HepG2 (cell line): ENCODE data around the gene MRPL9. TPM values are rescaled to one million over a fixed set of nuclear protein-coding genes. Genes with fewer than 3 reads are reported as not detected.

ENCODE experiments used
- ATAC-seq: fragments of 200-7000 bp; cut with Tn5 transposase; 3 replicates; pipeline ENCODE4 v1.9.1; 2020; ENCODE audit warnings: mild to moderate bottlenecking, moderate library complexity
- BruUV-seq: library from RNA; stranded (reverse); fragments of 400-500 nt; replicated peaks from 2 replicates; lab custom pipeline; 2021; lab: Mats Ljungman, UMichigan
- CTCF ChIA-PET: fragments of 300-600 bp; formaldehyde crosslinking; extraction: SDS; loops from one replicate; lab custom pipeline; 2021; ENCODE audit warnings: low total read pairs, inconsistent platforms, low intra/inter-chr PET ratio; lab: Yijun Ruan, JAX
- POLR2A ChIA-PET: fragments of 350-600 bp; sonication (Branson Sonifier 250); formaldehyde crosslinking; loops from one replicate; lab custom pipeline; 2020; ENCODE audit warnings: antibody characterized with exemption, inconsistent platforms; lab: Yijun Ruan, JAX
- DNase-seq: peaks from one replicate; pipeline ENCODE4 v3.0.0-alpha.2; 2015; ENCODE audit warnings: low spot score
- FAIRE-seq: peaks from 3 replicates; lab custom pipeline; 2011; peaks lifted over from hg19 to GRCh38; lab: Jason Lieb, UNC
- H2AFZ ChIP-seq: one replicate; pipeline ENCODE4 v1.6.1; 2011; ENCODE audit warnings: low read length, inconsistent platforms
- H3K27ac ChIP-seq: fragments of 300-600 bp; 3 replicates; pipeline ENCODE4 v1.8.0; 2011; ENCODE audit warnings: mixed run types, mild to moderate bottlenecking, mixed read lengths, low read length, inconsistent platforms; ENCODE audit not compliant: insufficient read depth; ENCODE audit errors: extremely low read length
- H3K27me3 ChIP-seq, 2 experiments: fragments of 200-600 bp in 1 of 2; 2 replicates in 1 of 2; 3 replicates in 1 of 2; pipeline versions ENCODE4 v1.6.0 to v1.8.0; 2011; ENCODE audit warnings: low read length in 2 of 2, mild to moderate bottlenecking in 2 of 2, moderate library complexity in 2 of 2, inconsistent platforms in 1 of 2; ENCODE audit not compliant: insufficient read depth in 2 of 2, control insufficient read depth in 1 of 2
- H3K36me3 ChIP-seq, 2 experiments: fragments of 200-600 bp in 1 of 2; replicated peaks in 1 of 2; 2 replicates in 1 of 2; 3 replicates in 1 of 2; pipeline versions ENCODE4 v1.5.1 to v1.8.0; 2011; ENCODE audit warnings: low read length in 2 of 2, inconsistent platforms in 1 of 2; ENCODE audit not compliant: insufficient read depth in 2 of 2, control insufficient read depth in 1 of 2
- H3K4me1 ChIP-seq: 2 replicates; pipeline ENCODE4 v1.5.1; 2012; ENCODE audit warnings: low read length, inconsistent platforms; ENCODE audit not compliant: insufficient read depth
- H3K4me2 ChIP-seq: 2 replicates; pipeline ENCODE4 v1.6.0; 2011; ENCODE audit warnings: low read depth, low read length, inconsistent platforms
- H3K4me3 ChIP-seq, 3 experiments: fragments of 200-600 bp in 1 of 3; sonication (generic), shearing (Covaris generic) in 1 of 3; replicated peaks in 1 of 3; 2 replicates each; pipeline ENCODE4 v1.5.1; 2011 to 2016; ENCODE audit warnings: low read length in 3 of 3, inconsistent platforms in 2 of 3, low read depth in 2 of 3, mild to moderate bottlenecking in 2 of 3, control low read depth in 1 of 3, mixed read lengths in 1 of 3; ENCODE audit not compliant: insufficient read depth in 1 of 3
- H3K79me2 ChIP-seq: one replicate; pipeline ENCODE4 v1.6.1; 2011; ENCODE audit warnings: low read length, inconsistent platforms; ENCODE audit not compliant: insufficient read depth
- H3K9ac ChIP-seq: 2 replicates; pipeline ENCODE4 v1.6.0; 2011; ENCODE audit warnings: mild to moderate bottlenecking, low read depth, low read length, inconsistent platforms; ENCODE audit not compliant: insufficient read depth
- H3K9me3 ChIP-seq: 2 replicates; pipeline ENCODE4 v1.5.1; 2012; ENCODE audit warnings: mild to moderate bottlenecking, low read length
- H4K20me1 ChIP-seq: 2 replicates; pipeline ENCODE4 v1.6.0; 2011; ENCODE audit warnings: inconsistent platforms, mild to moderate bottlenecking, low read length, moderate library complexity; ENCODE audit not compliant: insufficient read depth
- AKNA ChIP-seq: sonication (generic); formaldehyde crosslinking; IDR thresholded peaks from 2 replicates; pipeline ENCODE4 v1.4.0; 2020; ENCODE audit warnings: missing genetic modification reagents, borderline replicate concordance
- CREM ChIP-seq, 2 experiments: sonication (generic) in 1 of 2; formaldehyde crosslinking in 1 of 2; IDR thresholded peaks; 2 replicates each; pipeline versions ENCODE4 v1.4.0 to v1.6.1; 2016 to 2020; ENCODE audit warnings: antibody characterized with exemption in 1 of 2, mild to moderate bottlenecking in 1 of 2, missing genetic modification reagents in 1 of 2
- GATAD2A ChIP-seq: IDR thresholded peaks from 2 replicates; pipeline ENCODE4 v1.6.1; 2016
- HNRNPK ChIP-seq: fragments of 200-400 bp; formaldehyde crosslinking; IDR thresholded peaks from 2 replicates; pipeline ENCODE4 v1.6.1; 2018; ENCODE audit warnings: low read length, low read depth, moderate library complexity, mild to moderate bottlenecking; ENCODE audit not compliant: poor library complexity, severe bottlenecking
- MAF1 ChIP-seq: sonication (generic); formaldehyde crosslinking; IDR thresholded peaks from 2 replicates; pipeline ENCODE4 v1.5.0; 2020; ENCODE audit warnings: missing genetic modification reagents, borderline replicate concordance
- NFYB ChIP-seq: sonication (generic); formaldehyde crosslinking; IDR thresholded peaks from 2 replicates; pipeline ENCODE4 v1.4.0; 2020; ENCODE audit warnings: missing genetic modification reagents
- PLRG1 ChIP-seq: fragments of 450-650 bp; conservative IDR thresholded peaks from 2 replicates; pipeline ENCODE4 v1.6.1; 2016
- SAP130 ChIP-seq: IDR thresholded peaks from 2 replicates; pipeline ENCODE4 v1.6.1; 2016; ENCODE audit warnings: low read depth
- SPEN ChIP-seq: sonication (generic); formaldehyde crosslinking; IDR thresholded peaks from 2 replicates; pipeline ENCODE4 v1.5.1; 2020; ENCODE audit warnings: low read depth, mild to moderate bottlenecking, missing genetic modification reagents
- ZC3H13 ChIP-seq: sonication (generic); formaldehyde crosslinking; IDR thresholded peaks from 2 replicates; pipeline ENCODE4 v1.8.1; 2023; ENCODE audit warnings: mild to moderate bottlenecking, missing genetic modification reagents, moderate library complexity
- ZNF432 ChIP-seq: sonication (generic); formaldehyde crosslinking; IDR thresholded peaks from 2 replicates; pipeline ENCODE4 v1.5.0; 2020; ENCODE audit warnings: missing genetic modification reagents, mild to moderate bottlenecking, borderline replicate concordance
- ZNF501 ChIP-seq: sonication (generic); formaldehyde crosslinking; IDR thresholded peaks from 2 replicates; pipeline ENCODE4 v1.5.1; 2020; ENCODE audit warnings: mild to moderate bottlenecking, moderate library complexity, missing genetic modification reagents
- WGBS: methylation state at CpG from one replicate; pipeline ENCODE4 v1.1.6; 2017; ENCODE audit warnings: low lambda C conversion rate; 5-methylcytosine and 5-hydroxymethylcytosine counted together
- in situ Hi-C: cut with HindIII; loops from 2 replicates; pipeline ENCODE4 v1.10.0; 2017; ENCODE audit warnings: low pct_unique_long_range_greater_than_20kb; ENCODE audit not compliant: extremely low pct_ligation_motif_present
- intact Hi-C: fragments of 100-400 bp; cut with micrococcal nuclease; formaldehyde crosslinking; loops from one replicate; pipeline ENCODE4 v1.10.0; 2022; ENCODE audit not compliant: unreplicated experiment
- polyA plus RNA-seq, 8 experiments: library from polyadenylated mRNA; depleted of rRNA in 3 of 8; stranded (reverse) in 7 of 8; unstranded in 1 of 8; fragments of >200 nt; fragmentation: Illumina TruSeq in 4 of 8; extraction: Trizol in 4 of 8; gene quantifications; 2 replicates each; pipeline versions ENCODE4 v1.2.1 to v1.2.3, GENCODE V29; 2011 to 2016; ENCODE audit warnings: low read depth in 4 of 8, missing spikeins in 1 of 8, mixed read lengths in 1 of 8; ENCODE audit not compliant: insufficient read depth in 1 of 8
- total RNA-seq, 5 experiments: library from RNA; depleted of rRNA; stranded (reverse); fragments of >200 nt; fragmentation: Illumina TruSeq; extraction: Trizol; gene quantifications; 2 replicates each; pipeline ENCODE4 v1.2.3, GENCODE V29; 2016; ENCODE audit warnings: low read depth in 1 of 5
- TF ChIP-seq, protein P1 (sequence below): sonication (generic); formaldehyde crosslinking; IDR thresholded peaks from 2 replicates; pipeline ENCODE4 v1.8.1; 2023; ENCODE audit warnings: mild to moderate bottlenecking, missing genetic modification reagents
- TF ChIP-seq, protein P2 (sequence below): IDR thresholded peaks from 2 replicates; pipeline ENCODE4 v1.6.1; 2016; ENCODE audit warnings: missing compliant biosample characterization, missing genetic modification reagents, borderline replicate concordance

The MRPL9 gene
- total and polyA plus RNA-seq, 2 of the 13 experiments (the other 11 are each of a cell fraction or from before 2014, with no cell fraction given) = 72.1 to 107 TPM

GRCh38 chr1:151790071-151790939 lies 27.0 kb upstream of the MRPL9 start, which contains the start of gene TDRKH:
Gene TDRKH (minus strand): TSS chr1:151790500. CDS start chr1:151783022, 7,478 bp downstream.
- BruUV-seq = no TSS peak
- Histone ChIP-seq H4K20me1 (no peaks in the 10 kb centered on the region), H3K4me2 (peak within 1 kb of the TSS; percentile 86), H3K4me1 (peaks cover 24% of the 10 kb centered on the region), H3K9ac (peak within 1 kb of the TSS; percentile 81), H3K36me3 (no peaks in the 10 kb centered on the region; a peak in 1 of 5 replicates), H3K4me3 (peak within 1 kb of the TSS; percentile 68 to 86 (median 79)), H2AFZ (peak within 1 kb of the TSS; percentile 75), H3K79me2 (peaks cover 11% of the 10 kb centered on the region), H3K9me3 (no peaks in the 10 kb centered on the region), H3K27ac (peak within 1 kb of the TSS; percentile 71), H3K27me3 (no peaks in the 10 kb centered on the region)
- FAIRE-seq (peak; percentile 97), ATAC-seq (peak; percentile 98), DNase-seq (peak; percentile 98)
- in situ Hi-C loops (no loop called here), intact Hi-C loops (loop anchor here (5.0 kb wide), 1 partner anchor 42 kb away; the partner anchor contains the start of gene RORC)
- CTCF ChIA-PET = no interaction called here
- 2% methylated on average over 37 of the region's 58 CpGs for WGBS
- POLR2A ChIA-PET = interaction anchor here (0.6 to 2.5 kb wide), 4 partner anchors 12 to 43 kb away, joined by 4 to 21 read pairs (median 4); partner anchors contain the start of gene MRPL9
- TF ChIP-seq, protein P1, sequence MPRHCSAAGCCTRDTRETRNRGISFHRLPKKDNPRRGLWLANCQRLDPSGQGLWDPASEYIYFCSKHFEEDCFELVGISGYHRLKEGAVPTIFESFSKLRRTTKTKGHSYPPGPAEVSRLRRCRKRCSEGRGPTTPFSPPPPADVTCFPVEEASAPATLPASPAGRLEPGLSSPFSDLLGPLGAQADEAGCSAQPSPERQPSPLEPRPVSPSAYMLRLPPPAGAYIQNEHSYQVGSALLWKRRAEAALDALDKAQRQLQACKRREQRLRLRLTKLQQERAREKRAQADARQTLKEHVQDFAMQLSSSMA (CRISPR knock-in tag) = peak; percentile 62; the same call in 1 of the 2 replicates
- TF ChIP-seq ZNF432 (CRISPR knock-in tag) (no peak), HNRNPK (peak; percentile 78), CREM (IDR thresholded peaks at IDR 0.05) (peak; percentile 71), CREM (CRISPR knock-in tag; IDR thresholded peaks at IDR 0.05) (no peak), MAF1 (CRISPR knock-in tag) (peak; percentile 65; the same call in 1 of the 2 replicates), ZNF501 (CRISPR knock-in tag) (peak; percentile 90), SPEN (CRISPR knock-in tag) (peak; percentile 80), AKNA (0 out of 2 replicates have a peak, but pooled peaks have one; percentile 39), NFYB (CRISPR knock-in tag) (peak; percentile 98), ZC3H13 (peak; percentile 68), GATAD2A (CRISPR knock-in tag) (peak; percentile 26; the same call in 1 of the 2 replicates), PLRG1 (no peak), SAP130 (CRISPR knock-in tag) (peak; percentile 86)
- TF ChIP-seq, protein P2, sequence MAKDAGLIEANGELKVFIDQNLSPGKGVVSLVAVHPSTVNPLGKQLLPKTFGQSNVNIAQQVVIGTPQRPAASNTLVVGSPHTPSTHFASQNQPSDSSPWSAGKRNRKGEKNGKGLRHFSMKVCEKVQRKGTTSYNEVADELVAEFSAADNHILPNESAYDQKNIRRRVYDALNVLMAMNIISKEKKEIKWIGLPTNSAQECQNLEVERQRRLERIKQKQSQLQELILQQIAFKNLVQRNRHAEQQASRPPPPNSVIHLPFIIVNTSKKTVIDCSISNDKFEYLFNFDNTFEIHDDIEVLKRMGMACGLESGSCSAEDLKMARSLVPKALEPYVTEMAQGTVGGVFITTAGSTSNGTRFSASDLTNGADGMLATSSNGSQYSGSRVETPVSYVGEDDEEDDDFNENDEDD (CRISPR knock-in tag) = peak; percentile 95
